ENCODE measurements around the gene GRB2.
"Not testable (repeated sequence)": the region's sequence is repeated elsewhere in the genome, so short reads cannot be mapped to it uniquely, and the experiment has no call there.

Gene GRB2

GRCh38 chr17:75442168-75443103 lies 37.0 kb upstream of the GRB2 start:
- TF ChIP-seq CTCF (IDR thresholded peaks at IDR 0.05; ENCODE audit: control insufficient read depth, extremely low read depth, insufficient read depth), result no peak
- no peak for DNase-seq (ENCODE audit: low read depth)

GRCh38 chr17:75440738-75441448 lies 35.4 kb upstream of the GRB2 start:
- no peak for DNase-seq (ENCODE audit: low read depth)
- no peak for TF ChIP-seq CTCF (IDR thresholded peaks at IDR 0.05; ENCODE audit: control insufficient read depth, extremely low read depth, insufficient read depth)
- no peak overlapping the region for H3K4me3 ChIP-seq (ENCODE audit: low read depth, low read length)

More at GRCh38 chr17:75442168-75443103, 37.0 kb upstream of the GRB2 start:
- no peak overlapping the region for H3K4me3 ChIP-seq (ENCODE audit: low read depth, low read length)

- DNase-seq (ENCODE audit: low read depth), result no peak
- no peak overlapping the region for H3K4me3 ChIP-seq (ENCODE audit: low read depth, low read length)
- no peak for TF ChIP-seq CTCF (IDR thresholded peaks at IDR 0.05; ENCODE audit: control insufficient read depth, extremely low read depth, insufficient read depth)
These were observed 33.8 kb upstream of the GRB2 start for GRCh38 chr17:75439287-75439686.

- not testable (repeated sequence) for H3K4me3 ChIP-seq (ENCODE audit: low read depth, low read length); DNase-seq (ENCODE audit: low read depth)
These were observed 31.9 kb upstream of the GRB2 start for GRCh38 chr17:75437404-75437803.

- DNase-seq (ENCODE audit: low read depth); H3K4me3 ChIP-seq (ENCODE audit: low read depth, low read length): not testable (repeated sequence)
These were observed 29.0 kb upstream of the GRB2 start for GRCh38 chr17:75434433-75434832.

GRCh38 chr17:75433218-75433783 lies 27.8 kb upstream of the GRB2 start:
- no peak overlapping the region for H3K4me3 ChIP-seq (ENCODE audit: low read depth, low read length)
- TF ChIP-seq CTCF (IDR thresholded peaks at IDR 0.05; ENCODE audit: control insufficient read depth, extremely low read depth, insufficient read depth), result no peak
- DNase-seq (ENCODE audit: low read depth), result no peak

- DNase-seq (ENCODE audit: low read depth), result no peak
- no peak for TF ChIP-seq CTCF (IDR thresholded peaks at IDR 0.05; ENCODE audit: control insufficient read depth, extremely low read depth, insufficient read depth)
- no peak overlapping the region for H3K4me3 ChIP-seq (ENCODE audit: low read depth, low read length)
These were observed 24.9 kb upstream of the GRB2 start for GRCh38 chr17:75430159-75430974.
